Natural killer cell (primary cell): ENCODE measurements around the gene SFR1. TPM values are rescaled to one million over a fixed set of nuclear protein-coding genes. Genes with fewer than 3 reads are reported as not detected.

ENCODE experiments used
- ATAC-seq, 3 donors: fragments of 150-1000 bp in 2 of 3; fragments of 200-7000 bp in 1 of 3; cut with Tn5 transposase; 1 replicate in 1 of 3; 2 replicates in 2 of 3; pipeline ENCODE4 v1.10.0; 2021; ENCODE audit warnings: mild to moderate bottlenecking in 2 of 3, moderate library complexity in 2 of 3
- DNase-seq, 2 donors: peaks; one replicate each; pipeline versions ENCODE4 v3.0.0 to v3.0.0-alpha.2; 2013 to 2021; ENCODE audit warnings: mixed read lengths in 1 of 2
- H3K27ac ChIP-seq: one replicate; pipeline ENCODE4 v1.5.1; 2013; ENCODE audit warnings: mild to moderate bottlenecking, low read length
- H3K27me3 ChIP-seq: one replicate; pipeline ENCODE4 v1.6.1; 2013; ENCODE audit warnings: low read length; ENCODE audit not compliant: control insufficient read depth, insufficient read depth
- H3K36me3 ChIP-seq: one replicate; pipeline ENCODE4 v1.6.1; 2013; ENCODE audit warnings: low read length; ENCODE audit not compliant: control insufficient read depth, insufficient read depth
- H3K4me1 ChIP-seq: one replicate; pipeline ENCODE4 v1.6.1; 2013; ENCODE audit warnings: low read length; ENCODE audit not compliant: control insufficient read depth, insufficient read depth
- H3K4me3 ChIP-seq: one replicate; pipeline ENCODE4 v1.5.1; 2013; ENCODE audit warnings: low read length
- H3K9me3 ChIP-seq: one replicate; pipeline ENCODE4 v1.6.1; 2013; ENCODE audit warnings: low read length; ENCODE audit not compliant: control insufficient read depth, insufficient read depth
- H3K27ac Mint-ChIP-seq, 2 donors: one replicate each; pipeline ENCODE4 v1.8.0; 2022; ENCODE audit warnings: mild to moderate bottlenecking in 2 of 2, mixed read lengths in 2 of 2, moderate library complexity in 1 of 2
- H3K27me3 Mint-ChIP-seq, 2 donors: one replicate each; pipeline ENCODE4 v1.8.0; 2022; ENCODE audit warnings: low read depth in 2 of 2, mixed read lengths in 2 of 2
- H3K36me3 Mint-ChIP-seq: one replicate; pipeline ENCODE4 v1.8.0; 2022; ENCODE audit warnings: mixed read lengths
- H3K4me1 Mint-ChIP-seq, 2 donors: one replicate each; pipeline ENCODE4 v1.8.0; 2022; ENCODE audit warnings: mixed read lengths in 2 of 2
- H3K4me3 Mint-ChIP-seq: one replicate; pipeline ENCODE4 v1.8.0; 2022; ENCODE audit warnings: mild to moderate bottlenecking, moderate library complexity, mixed read lengths
- H3K9me3 Mint-ChIP-seq, 2 donors: one replicate each; pipeline ENCODE4 v1.8.0; 2022; ENCODE audit warnings: mixed read lengths in 2 of 2
- CTCF ChIP-seq: fragments of 200-600 bp; IDR thresholded peaks from one replicate; pipeline ENCODE4 v1.8.0; 2022; ENCODE audit warnings: antibody characterized with exemption
- WGBS: methylation state at CpG from one replicate; pipeline ENCODE4 v1.1.7; 2013; ENCODE audit warnings: missing lambda C conversion rate; ENCODE audit not compliant: insufficient coverage; 5-methylcytosine and 5-hydroxymethylcytosine counted together
- intact Hi-C: fragments of 100-400 bp; cut with micrococcal nuclease; formaldehyde crosslinking; loops from one replicate; pipeline ENCODE4 v1.14.2; 2022
- total RNA-seq, 4 donors: library from RNA; stranded (reverse); fragments of 120-200 nt in 1 of 4; gene quantifications; one replicate each; pipeline versions ENCODE4 v1.2.3 to v1.2.4, GENCODE V29; 2013 to 2022

Gene SFR1
- total RNA-seq: 10 to 100 TPM in 2 of 3 donors, 1 to 10 TPM in 1; 9.1 to 19.1 (median 18.3) TPM
- 23.3 TPM for total RNA-seq (2013)

DNA sequence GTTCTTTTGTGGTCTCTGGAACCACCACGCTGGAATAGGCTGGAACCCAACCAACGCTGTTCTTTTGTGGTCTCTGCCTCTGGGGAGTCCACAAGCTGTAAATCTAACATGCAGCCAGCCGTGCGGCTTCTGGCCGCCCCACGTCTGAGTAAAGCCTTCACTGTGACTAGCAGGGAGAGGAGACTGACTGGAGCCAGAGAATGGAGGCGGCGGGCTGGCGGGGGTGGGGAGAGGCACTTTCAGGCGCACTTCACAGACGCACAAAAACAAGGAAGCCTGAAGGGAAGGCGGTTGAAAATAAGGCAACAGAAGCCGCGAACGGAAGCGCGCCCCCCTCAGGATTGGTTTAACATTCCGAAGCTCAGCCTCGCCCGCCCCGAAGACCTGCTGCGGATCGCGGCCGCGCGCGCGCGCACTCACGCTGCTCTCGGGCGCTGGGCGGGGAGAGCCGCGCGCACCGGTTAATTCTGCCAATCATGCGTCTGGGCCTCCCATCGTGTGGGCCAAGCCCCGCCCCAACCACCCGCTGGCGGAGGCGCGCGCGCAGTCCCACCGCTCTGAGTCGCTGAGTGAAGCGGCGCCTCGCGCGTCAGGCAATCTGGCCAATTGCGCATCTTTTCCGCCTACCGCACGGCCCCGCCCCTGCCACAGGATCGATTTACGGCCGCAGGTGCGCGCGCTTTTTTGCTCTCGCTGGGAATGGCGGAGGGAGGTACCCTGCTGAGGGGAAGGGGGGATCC, at the start of gene SFR1:
SFR1 (plus strand) TSS at position 687 of the 740 bp plus-strand sequence; CDS start at position 700, 13 bp downstream.
- Mint-ChIP-seq H3K36me3 (no peaks in the 10 kb centered on the region), H3K27ac (peak within 1 kb of the TSS; percentile 98 to 99), H3K4me3 (peak within 1 kb of the TSS; percentile 93), H3K27me3 (peaks cover 0 to 9% of the 10 kb centered on the region in 2 donors), H3K4me1 (peaks cover 14% of the 10 kb centered on the region in 2 donors), H3K9me3 (no peaks in the 10 kb centered on the region)
- DNase-seq (peak; percentile 99), ATAC-seq (peak; percentile 85 to 97 (median 90))
- Histone ChIP-seq H3K27me3 (no peaks in the 10 kb centered on the region), H3K9me3 (no peaks in the 10 kb centered on the region), H3K4me1 (no peaks in the 10 kb centered on the region), H3K27ac (peak within 1 kb of the TSS; percentile 97), H3K36me3 (peaks cover 2% of the 10 kb centered on the region), H3K4me3 (peak within 1 kb of the TSS; percentile 96)
- peak; percentile 51 for TF ChIP-seq CTCF
- under 1% methylated on average over 67 of the region's 67 CpGs for WGBS
- intact Hi-C loops: loop anchor here (1.0 to 5.0 kb wide), 6 partner anchors 139 to 233 kb away; partner anchors contain the start of genes GSTO2 and ITPRIP

DNA sequence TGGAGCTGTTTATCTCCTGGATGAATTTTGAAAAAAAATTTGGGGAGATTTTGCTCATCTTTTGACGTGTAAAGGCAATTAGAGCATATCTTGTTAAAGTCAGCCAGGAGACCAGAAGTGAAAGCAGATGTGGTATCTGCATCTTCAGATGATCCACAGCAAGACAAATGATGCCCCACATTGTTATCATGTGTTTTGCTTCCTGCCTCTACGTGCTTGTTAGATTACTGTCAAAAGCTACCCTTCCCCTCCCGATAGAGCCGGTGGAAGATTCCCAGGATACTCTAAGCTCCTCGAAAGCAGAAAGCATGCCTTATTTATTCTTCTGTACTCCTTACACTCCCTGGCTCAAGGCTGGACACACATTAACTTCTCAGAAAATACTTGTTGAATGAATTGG, 49.2 kb upstream of the SFR1 start:
- Histone ChIP-seq H3K27ac (no peak overlapping the region), H3K27me3 (no peaks in the 10 kb centered on the region), H3K36me3 (no peaks in the 10 kb centered on the region), H3K4me1 (no peaks in the 10 kb centered on the region), H3K9me3 (no peaks in the 10 kb centered on the region), H3K4me3 (no peak overlapping the region)
- H3K4me3 Mint-ChIP-seq: no peak overlapping the region
- no peak for TF ChIP-seq CTCF
- no peaks in the 10 kb centered on the region for H3K9me3 Mint-ChIP-seq
- H3K27ac Mint-ChIP-seq: no peak overlapping the region
- DNase-seq: no peak
- no peaks in the 10 kb centered on the region for H3K4me1 Mint-ChIP-seq
- no peaks in the 10 kb centered on the region for H3K36me3 Mint-ChIP-seq
- intact Hi-C loops: no loop called here
- no peak for ATAC-seq
- 67% methylated on average over 5 of the region's 5 CpGs for WGBS
- H3K27me3 Mint-ChIP-seq: no peaks in the 10 kb centered on the region

- H3K27ac Mint-ChIP-seq: no peak overlapping the region
- no peak for ATAC-seq
- intact Hi-C loops: no loop called here
- no peak for TF ChIP-seq CTCF
- H3K4me3 Mint-ChIP-seq: no peak overlapping the region
- H3K36me3 ChIP-seq: no peaks in the 10 kb centered on the region
- H3K4me1 ChIP-seq: no peaks in the 10 kb centered on the region
- WGBS: 80% methylated on average over 6 of the region's 6 CpGs
- no peaks in the 10 kb centered on the region for H3K9me3 ChIP-seq
- no peaks in the 10 kb centered on the region for H3K9me3 Mint-ChIP-seq
- no peaks in the 10 kb centered on the region for H3K27me3 ChIP-seq
- H3K4me1 Mint-ChIP-seq: no peaks in the 10 kb centered on the region
- H3K27me3 Mint-ChIP-seq: peaks cover 0 to 2% of the 10 kb centered on the region in 2 donors
- H3K36me3 Mint-ChIP-seq: no peaks in the 10 kb centered on the region
- DNase-seq: no peak
- H3K4me3 ChIP-seq: no peak overlapping the region
- H3K27ac ChIP-seq: no peak overlapping the region
Measured at GRCh38 chr10:104074505-104074904, 47.5 kb upstream of the SFR1 start.
